ENCODE data around the gene EVPL. TPM values are rescaled to one million over a fixed set of nuclear protein-coding genes. Genes with fewer than 3 reads are reported as not detected.

The EVPL gene
- total RNA-seq, 1 donor from 2014 or later = not detected

DNA sequence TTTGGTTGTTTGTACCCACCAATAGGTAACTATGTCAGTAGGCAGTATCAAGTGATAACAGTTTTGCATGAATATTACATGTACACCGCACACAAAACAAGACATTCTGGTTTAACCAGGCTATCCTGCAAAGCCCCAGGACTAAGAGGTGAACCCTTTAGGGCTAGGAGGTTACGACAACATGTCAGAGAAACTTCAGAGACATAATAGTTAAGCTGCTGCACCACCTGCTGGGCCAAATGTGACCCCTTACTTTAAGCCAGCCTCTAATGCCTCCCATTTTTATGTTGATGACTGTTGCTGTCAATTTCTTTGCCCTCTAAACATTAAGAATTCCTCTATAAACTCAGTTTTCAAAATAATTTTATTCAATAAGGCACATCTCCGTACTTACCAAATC is 29.8 kb upstream of the EVPL start:
- DNase-seq (ENCODE audit: low spot score) = no peak
- Mint-ChIP-seq H3K36me3 (ENCODE audit: low read depth) (peaks cover 41% of the 10 kb centered on the region), H3K4me3 (ENCODE audit: unreplicated experiment) (no peak overlapping the region), H3K9me3 (ENCODE audit: low read depth) (no peaks in the 10 kb centered on the region), H3K27ac (ENCODE audit: unreplicated experiment) (peak overlapping the region; percentile 45), H3K4me1 (ENCODE audit: low read depth) (peaks cover 14% of the 10 kb centered on the region), H3K27me3 (ENCODE audit: low read depth) (no peaks in the 10 kb centered on the region)
- TF ChIP-seq, protein P1, sequence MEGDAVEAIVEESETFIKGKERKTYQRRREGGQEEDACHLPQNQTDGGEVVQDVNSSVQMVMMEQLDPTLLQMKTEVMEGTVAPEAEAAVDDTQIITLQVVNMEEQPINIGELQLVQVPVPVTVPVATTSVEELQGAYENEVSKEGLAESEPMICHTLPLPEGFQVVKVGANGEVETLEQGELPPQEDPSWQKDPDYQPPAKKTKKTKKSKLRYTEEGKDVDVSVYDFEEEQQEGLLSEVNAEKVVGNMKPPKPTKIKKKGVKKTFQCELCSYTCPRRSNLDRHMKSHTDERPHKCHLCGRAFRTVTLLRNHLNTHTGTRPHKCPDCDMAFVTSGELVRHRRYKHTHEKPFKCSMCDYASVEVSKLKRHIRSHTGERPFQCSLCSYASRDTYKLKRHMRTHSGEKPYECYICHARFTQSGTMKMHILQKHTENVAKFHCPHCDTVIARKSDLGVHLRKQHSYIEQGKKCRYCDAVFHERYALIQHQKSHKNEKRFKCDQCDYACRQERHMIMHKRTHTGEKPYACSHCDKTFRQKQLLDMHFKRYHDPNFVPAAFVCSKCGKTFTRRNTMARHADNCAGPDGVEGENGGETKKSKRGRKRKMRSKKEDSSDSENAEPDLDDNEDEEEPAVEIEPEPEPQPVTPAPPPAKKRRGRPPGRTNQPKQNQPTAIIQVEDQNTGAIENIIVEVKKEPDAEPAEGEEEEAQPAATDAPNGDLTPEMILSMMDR (IDR thresholded peaks at IDR 0.05) = no peak

GRCh38 chr17:76054112-76054476 is 27.0 kb upstream of the EVPL start:
- no peaks in the 10 kb centered on the region for H3K27me3 Mint-ChIP-seq (ENCODE audit: low read depth)
- no peaks in the 10 kb centered on the region for H3K9me3 Mint-ChIP-seq (ENCODE audit: low read depth)
- no peak for DNase-seq (ENCODE audit: low spot score)
- TF ChIP-seq, protein P1 (IDR thresholded peaks at IDR 0.05) = no peak
- H3K4me3 Mint-ChIP-seq (ENCODE audit: unreplicated experiment) = no peak overlapping the region
- peaks cover 26% of the 10 kb centered on the region for H3K4me1 Mint-ChIP-seq (ENCODE audit: low read depth)
- peaks cover 41% of the 10 kb centered on the region for H3K36me3 Mint-ChIP-seq (ENCODE audit: low read depth)
- peak overlapping the region; percentile 67 for H3K27ac Mint-ChIP-seq (ENCODE audit: unreplicated experiment)

GRCh38 chr17:76053246-76054111 is 26.4 kb upstream of the EVPL start:
- H3K27ac Mint-ChIP-seq (ENCODE audit: unreplicated experiment) = peak overlapping the region; percentile 67
- H3K27me3 Mint-ChIP-seq (ENCODE audit: low read depth) = no peaks in the 10 kb centered on the region
- no peak overlapping the region for H3K4me3 Mint-ChIP-seq (ENCODE audit: unreplicated experiment)
- TF ChIP-seq, protein P1 (IDR thresholded peaks at IDR 0.05) = no peak
- no peaks in the 10 kb centered on the region for H3K9me3 Mint-ChIP-seq (ENCODE audit: low read depth)
- peaks cover 40% of the 10 kb centered on the region for H3K36me3 Mint-ChIP-seq (ENCODE audit: low read depth)
- peaks cover 26% of the 10 kb centered on the region for H3K4me1 Mint-ChIP-seq (ENCODE audit: low read depth)
- DNase-seq (ENCODE audit: low spot score) = no peak

DNA sequence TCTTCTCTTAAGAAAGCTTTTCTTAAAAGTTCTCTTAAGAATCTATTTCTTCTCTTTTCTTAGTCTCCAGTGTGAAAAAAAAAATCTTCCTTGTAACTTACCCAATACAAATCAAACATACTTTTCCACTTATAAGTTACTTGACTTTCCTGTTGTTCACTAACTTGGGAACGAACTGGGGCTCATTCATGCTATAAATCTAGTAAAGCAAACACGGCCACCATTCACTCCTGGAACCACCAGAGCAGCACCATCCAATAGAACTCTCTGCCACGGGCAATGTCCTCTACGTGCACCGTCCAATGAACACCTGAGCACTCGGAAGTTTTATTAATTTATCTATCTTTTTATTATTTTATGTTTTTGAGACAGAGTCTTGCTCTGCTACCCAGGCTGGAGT is 24.5 kb upstream of the EVPL start:
- Mint-ChIP-seq H3K4me1 (ENCODE audit: low read depth) (peaks cover 32% of the 10 kb centered on the region), H3K27ac (ENCODE audit: unreplicated experiment) (peak overlapping the region; percentile 80), H3K4me3 (ENCODE audit: unreplicated experiment) (no peak overlapping the region), H3K27me3 (ENCODE audit: low read depth) (no peaks in the 10 kb centered on the region), H3K9me3 (ENCODE audit: low read depth) (no peaks in the 10 kb centered on the region), H3K36me3 (ENCODE audit: low read depth) (peaks cover 40% of the 10 kb centered on the region)
- no peak for DNase-seq (ENCODE audit: low spot score)
- TF ChIP-seq, protein P1 (IDR thresholded peaks at IDR 0.05) = no peak

DNA sequence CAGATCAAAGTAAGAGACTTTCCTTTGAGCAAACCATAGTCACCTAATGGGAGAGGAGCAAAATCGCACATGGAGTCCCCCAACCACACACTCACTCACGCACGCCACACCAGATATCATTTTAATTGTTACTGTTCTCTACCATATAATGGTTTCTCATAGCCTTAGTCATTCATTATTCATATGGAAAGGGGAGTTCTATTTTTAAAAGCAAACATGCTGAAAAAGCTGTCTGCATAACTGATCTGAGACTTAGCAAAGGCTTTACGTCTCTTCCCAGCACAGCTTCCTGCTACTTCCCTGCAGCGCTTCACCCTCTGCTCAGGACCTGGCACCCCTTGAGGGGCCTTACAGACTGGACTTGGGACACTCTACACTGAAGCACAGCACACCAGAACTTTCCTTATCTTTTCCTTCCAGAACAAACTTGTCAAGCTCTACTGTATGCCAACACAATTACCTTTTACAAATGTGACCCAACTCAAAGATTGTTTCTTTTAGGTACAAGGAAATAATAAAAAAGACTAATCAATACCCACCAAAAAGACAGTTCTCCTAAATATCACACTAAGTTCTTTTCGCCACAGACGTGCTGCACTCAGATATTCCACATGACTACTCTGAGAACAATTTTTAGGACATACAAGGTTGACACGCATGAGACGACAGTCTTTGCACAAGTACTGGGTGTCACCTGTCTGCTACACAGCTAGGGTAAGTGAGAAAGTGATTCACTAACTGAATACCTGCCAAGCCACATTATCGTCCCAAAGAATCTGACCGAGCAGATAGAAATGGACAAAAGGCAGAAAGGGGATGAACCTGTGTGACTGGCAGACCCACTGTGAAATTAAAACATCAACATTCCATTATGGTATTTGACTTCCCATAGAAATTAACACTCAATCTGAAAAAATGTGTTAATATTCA is 23.7 kb upstream of the EVPL start:
- no peaks in the 10 kb centered on the region for H3K27me3 Mint-ChIP-seq (ENCODE audit: low read depth)
- TF ChIP-seq, protein P1 (IDR thresholded peaks at IDR 0.05) = no peak
- peaks cover 32% of the 10 kb centered on the region for H3K4me1 Mint-ChIP-seq (ENCODE audit: low read depth)
- no peak overlapping the region for H3K4me3 Mint-ChIP-seq (ENCODE audit: unreplicated experiment)
- peaks cover 38% of the 10 kb centered on the region for H3K36me3 Mint-ChIP-seq (ENCODE audit: low read depth)
- peak overlapping the region; percentile 54 for H3K27ac Mint-ChIP-seq (ENCODE audit: unreplicated experiment)
- no peak for DNase-seq (ENCODE audit: low spot score)
- no peaks in the 10 kb centered on the region for H3K9me3 Mint-ChIP-seq (ENCODE audit: low read depth)
